ENCODE measurements around the gene MIF. TPM values are rescaled to one million over a fixed set of nuclear protein-coding genes. Genes with fewer than 3 reads are reported as not detected.

The MIF gene
- total and polyA plus RNA-seq, 2 donors (not counting 3 experiments of a cell fraction or from before 2014, with no cell fraction given): 529 to 674 TPM

DNA sequence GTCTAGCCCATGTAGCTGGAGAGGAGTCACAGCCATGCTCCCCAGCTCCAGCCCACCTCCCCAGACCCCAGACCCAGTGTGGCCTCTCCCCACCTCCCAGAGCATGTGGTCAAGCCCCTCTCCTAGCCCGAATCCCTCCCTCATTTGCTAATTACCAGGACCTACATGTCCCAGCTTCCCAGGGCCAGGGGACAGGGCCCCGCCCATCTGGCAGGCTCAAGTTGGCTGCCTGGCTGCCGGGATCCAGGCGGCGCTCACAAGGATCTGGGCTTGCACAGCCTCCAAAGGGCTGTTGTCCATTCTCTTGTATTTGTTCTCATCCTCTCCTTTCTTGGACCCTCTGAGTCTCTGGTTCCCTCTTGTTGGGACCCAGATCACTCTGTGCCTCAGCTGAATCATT lies 4.6 kb upstream of the MIF start:
- BruUV-seq (replicated peaks): no TSS peak
- H3K4me3 ChIP-seq (replicated peaks in 1 of 3; ENCODE audit: insufficient read depth in 1 of 3, low read depth in 1 of 3, low read length in 3 of 3): no peak overlapping the region
- no peaks in the 10 kb centered on the region for H3K36me3 ChIP-seq (ENCODE audit: control insufficient read depth in 2 of 2, extremely low read depth in 1 of 2, insufficient read depth in 2 of 2, low read length in 2 of 2)
- no peak overlapping the region for H3K4me2 ChIP-seq (ENCODE audit: insufficient read depth, low read length)
- no peaks in the 10 kb centered on the region for H3K9me1 ChIP-seq (replicated peaks; ENCODE audit: control insufficient read depth, extremely low read depth, insufficient read depth, low read length)
- H3K4me1 ChIP-seq (ENCODE audit: control insufficient read depth, extremely low read depth, insufficient read depth, low read length): peaks cover 9% of the 10 kb centered on the region
- no peak overlapping the region for H3K27ac ChIP-seq (ENCODE audit: insufficient read depth, low read depth, low read length)
- ChIA-PET CTCF (interaction anchor here (0.7 to 1.7 kb wide), 3 partner anchors 24 to 67 kb away, joined by 3 read pairs; no protein-coding TSS in a partner anchor), POLR2A (no interaction called here)
- H3K9me3 ChIP-seq (replicated peaks; ENCODE audit: control insufficient read depth, insufficient read depth, low read length): no peaks in the 10 kb centered on the region
- no peak overlapping the region for H3K9ac ChIP-seq (replicated peaks; ENCODE audit: extremely low read depth, insufficient read depth, low read length)
- peaks cover under 1% of the 10 kb centered on the region for H3K79me2 ChIP-seq (ENCODE audit: control insufficient read depth, insufficient read depth, low read length)
- intact Hi-C loops (cut with micrococcal nuclease): no loop called here
- no peaks in the 10 kb centered on the region for H3K27me3 ChIP-seq (ENCODE audit: control insufficient read depth in 2 of 2, insufficient read depth in 2 of 2, low read length in 2 of 2)
- H4K20me1 ChIP-seq (replicated peaks; ENCODE audit: control insufficient read depth, extremely low read depth, insufficient read depth, low read length): no peaks in the 10 kb centered on the region
- TF ChIP-seq JUN (IDR thresholded peaks at IDR 0.05; ENCODE audit: borderline replicate concordance, insufficient read depth, insufficient read length, low read depth) (no peak), MAX (IDR thresholded peaks at IDR 0.05; ENCODE audit: insufficient read depth, insufficient read length) (no peak), FOS (IDR thresholded peaks at IDR 0.05; ENCODE audit: borderline replicate concordance, insufficient read depth, low read length) (no peak)
- no peak for DNase-seq (ENCODE audit: low read depth, low spot score)
- dilution Hi-C loops (cut with MboI; ENCODE audit: extremely low pct_ligation_motif_present, low sequenced_read_pairs): no loop called here
- FAIRE-seq: no peak
- H2AFZ ChIP-seq (ENCODE audit: low read depth, low read length): no peak overlapping the region

GRCh38 chr22:23891726-23892125 lies 2.5 kb upstream of the MIF start:
- H3K9ac ChIP-seq (replicated peaks; ENCODE audit: extremely low read depth, insufficient read depth, low read length): no peak overlapping the region
- BruUV-seq (replicated peaks): no TSS peak
- dilution Hi-C loops (cut with MboI; ENCODE audit: extremely low pct_ligation_motif_present, low sequenced_read_pairs): no loop called here
- DNase-seq (ENCODE audit: low read depth, low spot score) (no peak), FAIRE-seq (no peak)
- H2AFZ ChIP-seq (ENCODE audit: low read depth, low read length): no peak overlapping the region
- H3K36me3 ChIP-seq (ENCODE audit: control insufficient read depth in 2 of 2, extremely low read depth in 1 of 2, insufficient read depth in 2 of 2, low read length in 2 of 2): peaks cover 0 to 8% of the 10 kb centered on the region in 2 experiments
- intact Hi-C loops (cut with micrococcal nuclease): no loop called here
- H3K27ac ChIP-seq (ENCODE audit: insufficient read depth, low read depth, low read length): no peak overlapping the region
- H3K9me1 ChIP-seq (replicated peaks; ENCODE audit: control insufficient read depth, extremely low read depth, insufficient read depth, low read length): no peaks in the 10 kb centered on the region
- CTCF ChIA-PET: interaction anchor here (1.4 kb wide), 1 partner anchor 34 kb away, joined by 3 read pairs; the partner anchor contains the start of gene SLC2A11
- no peak overlapping the region for H3K4me2 ChIP-seq (ENCODE audit: insufficient read depth, low read length)
- POLR2A ChIA-PET: no interaction called here
- H4K20me1 ChIP-seq (replicated peaks; ENCODE audit: control insufficient read depth, extremely low read depth, insufficient read depth, low read length): no peaks in the 10 kb centered on the region
- peaks cover 18% of the 10 kb centered on the region for H3K4me1 ChIP-seq (ENCODE audit: control insufficient read depth, extremely low read depth, insufficient read depth, low read length)
- no peak overlapping the region for H3K4me3 ChIP-seq (replicated peaks in 1 of 3; ENCODE audit: insufficient read depth in 1 of 3, low read depth in 1 of 3, low read length in 3 of 3)
- TF ChIP-seq POLR2A (IDR thresholded peaks at IDR 0.05; ENCODE audit: low read depth, low read length) (no peak), MYC (IDR thresholded peaks at IDR 0.05; ENCODE audit: low read depth, low read length) (no peak), FOS (IDR thresholded peaks at IDR 0.05; ENCODE audit: borderline replicate concordance, insufficient read depth, low read length) (no peak), MAX (IDR thresholded peaks at IDR 0.05; ENCODE audit: insufficient read depth, insufficient read length) (no peak), CTCF (IDR thresholded peaks at IDR 0.05; ENCODE audit: extremely low read depth in 1 of 2, insufficient read depth in 1 of 2, low read depth in 1 of 2, low read length in 2 of 2) (no peak), JUN (IDR thresholded peaks at IDR 0.05; ENCODE audit: borderline replicate concordance, insufficient read depth, insufficient read length, low read depth) (no peak), GATA2 (IDR thresholded peaks at IDR 0.05; ENCODE audit: insufficient read depth, insufficient read length, low read depth, low read length) (no peak), POLR2AphosphoS5 (IDR thresholded peaks at IDR 0.05; ENCODE audit: insufficient read depth, low read depth, low read length) (no peak), EZH2 (IDR thresholded peaks at IDR 0.05; ENCODE audit: borderline replicate concordance, low read depth, low read length, severe bottlenecking) (no peak)
- H3K27me3 ChIP-seq (ENCODE audit: control insufficient read depth in 2 of 2, insufficient read depth in 2 of 2, low read length in 2 of 2): no peaks in the 10 kb centered on the region
- no peaks in the 10 kb centered on the region for H3K9me3 ChIP-seq (replicated peaks; ENCODE audit: control insufficient read depth, insufficient read depth, low read length)
- peaks cover 19% of the 10 kb centered on the region for H3K79me2 ChIP-seq (ENCODE audit: control insufficient read depth, insufficient read depth, low read length)
